ENCODE results near the gene AKAP13. TPM values are rescaled to one million over a fixed set of nuclear protein-coding genes. Genes with fewer than 3 reads are reported as not detected.
A peak's percentile ranks its signal among the peaks of the same experiment; 100 is the strongest.

AKAP13 gene
- total and polyA plus RNA-seq, 2 of the 13 experiments (the other 11 are each of a cell fraction or from before 2014, with no cell fraction given), result 6.7 to 27.1 TPM

DNA sequence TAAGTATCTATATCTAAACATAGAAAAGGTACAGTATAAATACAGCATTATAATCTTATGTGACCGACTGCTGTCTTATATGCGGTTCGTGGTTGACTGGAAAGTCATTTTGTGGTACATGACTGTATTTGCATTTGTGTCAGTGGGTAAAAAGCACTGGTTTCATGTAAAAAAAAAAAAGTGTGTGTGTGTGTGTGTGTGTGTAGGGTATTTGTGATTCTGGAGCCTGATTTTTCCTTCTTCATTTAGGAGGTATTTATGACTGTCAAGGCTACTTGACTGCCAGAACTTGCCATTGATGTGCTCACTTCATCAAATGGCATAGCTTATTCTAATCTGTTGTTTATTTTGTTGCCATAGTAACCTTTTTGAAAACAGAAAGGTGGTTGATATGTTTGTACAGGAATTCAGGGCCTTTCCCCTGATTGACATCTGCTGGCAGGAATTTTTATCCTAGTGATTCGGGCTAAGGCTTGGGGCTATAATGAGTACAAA is 63.2 kb downstream of the AKAP13 start (continued):
- TF ChIP-seq ZNF136 (CRISPR knock-in tag; IDR thresholded peaks at IDR 0.05; ENCODE audit: low read depth), result no peak
- no peak for TF ChIP-seq CEBPB (IDR thresholded peaks at IDR 0.05; ENCODE audit: borderline replicate concordance, low read depth, low read length)
- no peak for TF ChIP-seq ZNF703 (CRISPR knock-in tag; IDR thresholded peaks at IDR 0.05; ENCODE audit: borderline replicate concordance)
- TF ChIP-seq ZNF337 (CRISPR knock-in tag; IDR thresholded peaks at IDR 0.05; ENCODE audit: borderline replicate concordance, low read depth), result no peak
- no peak for TF ChIP-seq ZNF607 (CRISPR knock-in tag; IDR thresholded peaks at IDR 0.05; ENCODE audit: borderline replicate concordance)
- no peak for TF ChIP-seq KIAA2018 (CRISPR knock-in tag; IDR thresholded peaks at IDR 0.05; ENCODE audit: borderline replicate concordance)
- TF ChIP-seq ZNF121 (CRISPR knock-in tag; IDR thresholded peaks at IDR 0.05), result no peak
- TF ChIP-seq, protein P1, sequence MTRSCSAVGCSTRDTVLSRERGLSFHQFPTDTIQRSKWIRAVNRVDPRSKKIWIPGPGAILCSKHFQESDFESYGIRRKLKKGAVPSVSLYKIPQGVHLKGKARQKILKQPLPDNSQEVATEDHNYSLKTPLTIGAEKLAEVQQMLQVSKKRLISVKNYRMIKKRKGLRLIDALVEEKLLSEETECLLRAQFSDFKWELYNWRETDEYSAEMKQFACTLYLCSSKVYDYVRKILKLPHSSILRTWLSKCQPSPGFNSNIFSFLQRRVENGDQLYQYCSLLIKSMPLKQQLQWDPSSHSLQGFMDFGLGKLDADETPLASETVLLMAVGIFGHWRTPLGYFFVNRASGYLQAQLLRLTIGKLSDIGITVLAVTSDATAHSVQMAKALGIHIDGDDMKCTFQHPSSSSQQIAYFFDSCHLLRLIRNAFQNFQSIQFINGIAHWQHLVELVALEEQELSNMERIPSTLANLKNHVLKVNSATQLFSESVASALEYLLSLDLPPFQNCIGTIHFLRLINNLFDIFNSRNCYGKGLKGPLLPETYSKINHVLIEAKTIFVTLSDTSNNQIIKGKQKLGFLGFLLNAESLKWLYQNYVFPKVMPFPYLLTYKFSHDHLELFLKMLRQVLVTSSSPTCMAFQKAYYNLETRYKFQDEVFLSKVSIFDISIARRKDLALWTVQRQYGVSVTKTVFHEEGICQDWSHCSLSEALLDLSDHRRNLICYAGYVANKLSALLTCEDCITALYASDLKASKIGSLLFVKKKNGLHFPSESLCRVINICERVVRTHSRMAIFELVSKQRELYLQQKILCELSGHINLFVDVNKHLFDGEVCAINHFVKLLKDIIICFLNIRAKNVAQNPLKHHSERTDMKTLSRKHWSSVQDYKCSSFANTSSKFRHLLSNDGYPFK (CRISPR knock-in tag; IDR thresholded peaks at IDR 0.05; ENCODE audit: borderline replicate concordance), result no peak
- TF ChIP-seq KDM6A (CRISPR knock-in tag; IDR thresholded peaks at IDR 0.05; ENCODE audit: low read depth), result no peak
- TF ChIP-seq, protein P2, sequence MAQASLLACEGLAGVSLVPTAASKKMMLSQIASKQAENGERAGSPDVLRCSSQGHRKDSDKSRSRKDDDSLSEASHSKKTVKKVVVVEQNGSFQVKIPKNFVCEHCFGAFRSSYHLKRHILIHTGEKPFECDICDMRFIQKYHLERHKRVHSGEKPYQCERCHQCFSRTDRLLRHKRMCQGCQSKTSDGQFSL (CRISPR knock-in tag; IDR thresholded peaks at IDR 0.05), result no peak
- TF ChIP-seq TBX3 (IDR thresholded peaks at IDR 0.05; ENCODE audit: borderline replicate concordance), result no peak; the same call in 1 of the 2 replicates
- TF ChIP-seq ZNF17 (CRISPR knock-in tag; IDR thresholded peaks at IDR 0.05), result no peak
- TF ChIP-seq TEF (CRISPR knock-in tag; IDR thresholded peaks at IDR 0.05), result no peak
- TF ChIP-seq ATF6 (CRISPR knock-in tag; conservative IDR thresholded peaks at IDR 0.05), result no peak
- peak; percentile 89 for TF ChIP-seq RFX1 (IDR thresholded peaks at IDR 0.05)
- TF ChIP-seq ATRX (CRISPR knock-in tag; IDR thresholded peaks at IDR 0.05; ENCODE audit: borderline replicate concordance), result no peak
